WTC11 (cell line): ENCODE measurements around the gene ZNF527. TPM values are rescaled to one million over a fixed set of nuclear protein-coding genes. Genes with fewer than 3 reads are reported as not detected.

ENCODE experiments used
- ATAC-seq: fragments of 200-7000 bp; cut with Tn5 transposase; 2 replicates; pipeline ENCODE4 v1.10.0; 2021; ENCODE audit warnings: mild to moderate bottlenecking, moderate library complexity
- CTCF ChIA-PET: fragments of 300-600 bp; sonication (Branson Sonifier 250); formaldehyde crosslinking; loops from one replicate; lab custom pipeline; 2021; ENCODE audit warnings: antibody characterized with exemption; lab: Charles Lee
- POLR2A ChIA-PET: fragments of 350-600 bp; sonication (Branson Sonifier 250); formaldehyde crosslinking; loops from one replicate; lab custom pipeline; 2021; ENCODE audit warnings: antibody characterized with exemption; lab: Charles Lee
- DNase-seq: peaks from one replicate; pipeline ENCODE4 v3.0.0; 2021; ENCODE audit warnings: low spot score
- H3K27ac Mint-ChIP-seq: 2 replicates; pipeline ENCODE4 v1.8.0; 2021; ENCODE audit warnings: mixed read lengths
- H3K27me3 Mint-ChIP-seq: 2 replicates; pipeline ENCODE4 v1.8.0; 2021; ENCODE audit warnings: low read depth, mild to moderate bottlenecking, moderate library complexity, mixed read lengths
- H3K36me3 Mint-ChIP-seq: 2 replicates; pipeline ENCODE4 v1.8.0; 2021; ENCODE audit warnings: mixed read lengths
- H3K4me1 Mint-ChIP-seq: 2 replicates; pipeline ENCODE4 v1.8.0; 2022; ENCODE audit warnings: mixed read lengths
- H3K4me3 Mint-ChIP-seq: 2 replicates; pipeline ENCODE4 v1.8.0; 2021; ENCODE audit warnings: mild to moderate bottlenecking, moderate library complexity, mixed read lengths
- H3K9me3 Mint-ChIP-seq: 2 replicates; pipeline ENCODE4 v1.8.0; 2021; ENCODE audit warnings: mixed read lengths
- ARID4B ChIP-seq: sonication (generic); formaldehyde crosslinking; IDR thresholded peaks from 2 replicates; pipeline ENCODE4 v1.8.0; 2023; ENCODE audit warnings: missing genetic modification reagents, mild to moderate bottlenecking, borderline replicate concordance
- ATF2 ChIP-seq: sonication (generic); formaldehyde crosslinking; IDR thresholded peaks from 2 replicates; pipeline ENCODE4 v1.8.1; 2022; ENCODE audit warnings: low read depth, missing genetic modification reagents, borderline replicate concordance
- CBFB ChIP-seq: sonication (generic); formaldehyde crosslinking; IDR thresholded peaks from 2 replicates; pipeline ENCODE4 v1.8.1; 2022; ENCODE audit warnings: mild to moderate bottlenecking, low read depth, missing genetic modification reagents
- CDX4 ChIP-seq: fragments of 250-450 bp; sonication (Bioruptor Pico); IDR thresholded peaks from 2 replicates; pipeline ENCODE4 v1.9.0; 2021; ENCODE audit warnings: moderate library complexity, mild to moderate bottlenecking, inconsistent platforms, borderline replicate concordance
- CREM ChIP-seq: sonication (generic); formaldehyde crosslinking; IDR thresholded peaks from 2 replicates; pipeline ENCODE4 v1.8.1; 2022; ENCODE audit warnings: mild to moderate bottlenecking, missing genetic modification reagents, moderate library complexity
- E2F1 ChIP-seq: sonication (generic); formaldehyde crosslinking; IDR thresholded peaks from 2 replicates; pipeline ENCODE4 v1.8.0; 2022; ENCODE audit warnings: mild to moderate bottlenecking, missing genetic modification reagents
- E2F4 ChIP-seq: sonication (generic); formaldehyde crosslinking; IDR thresholded peaks from 2 replicates; pipeline ENCODE4 v1.8.1; 2022; ENCODE audit warnings: low read depth, mild to moderate bottlenecking, moderate library complexity, missing genetic modification reagents, borderline replicate concordance
- ELF4 ChIP-seq: sonication (generic); formaldehyde crosslinking; IDR thresholded peaks from 2 replicates; pipeline ENCODE4 v1.8.1; 2022; ENCODE audit warnings: low read depth, mild to moderate bottlenecking, moderate library complexity, missing genetic modification reagents
- FOXP1 ChIP-seq: sonication (generic); formaldehyde crosslinking; IDR thresholded peaks from 2 replicates; pipeline ENCODE4 v1.8.0; 2022; ENCODE audit warnings: missing genetic modification reagents, mild to moderate bottlenecking, moderate library complexity, borderline replicate concordance
- GABPB1 ChIP-seq: sonication (generic); formaldehyde crosslinking; IDR thresholded peaks from 2 replicates; pipeline ENCODE4 v1.8.1; 2023; ENCODE audit warnings: mild to moderate bottlenecking, missing genetic modification reagents
- GTF2I ChIP-seq: fragments of 250-450 bp; sonication (Bioruptor Pico); conservative IDR thresholded peaks from 2 replicates; pipeline ENCODE4 v1.4.0; 2021; ENCODE audit warnings: mild to moderate bottlenecking
- HMGXB4 ChIP-seq: sonication (generic); formaldehyde crosslinking; IDR thresholded peaks from 2 replicates; pipeline ENCODE4 v1.8.1; 2023; ENCODE audit warnings: mild to moderate bottlenecking, moderate library complexity, missing genetic modification reagents
- JAZF1 ChIP-seq: fragments of 250-450 bp; sonication (Bioruptor Pico); IDR thresholded peaks from 2 replicates; pipeline ENCODE4 v1.9.0; 2021; ENCODE audit warnings: moderate library complexity, mild to moderate bottlenecking, inconsistent platforms
- KAT7 ChIP-seq: sonication (generic); formaldehyde crosslinking; IDR thresholded peaks from 2 replicates; pipeline ENCODE4 v1.8.1; 2023; ENCODE audit warnings: missing genetic modification reagents, mild to moderate bottlenecking, borderline replicate concordance
- NR2C2 ChIP-seq: sonication (generic); formaldehyde crosslinking; IDR thresholded peaks from 2 replicates; pipeline ENCODE4 v1.8.0; 2022; ENCODE audit warnings: mild to moderate bottlenecking, missing genetic modification reagents
- NR3C1 ChIP-seq: sonication (generic); formaldehyde crosslinking; conservative IDR thresholded peaks from 2 replicates; pipeline ENCODE4 v1.8.1; 2023; ENCODE audit warnings: low read depth, mild to moderate bottlenecking, missing genetic modification reagents
- OVOL2 ChIP-seq: fragments of 250-450 bp; sonication (Bioruptor Pico); IDR thresholded peaks from 2 replicates; pipeline ENCODE4 v1.9.0; 2021; ENCODE audit warnings: mild to moderate bottlenecking, borderline replicate concordance
- RELA ChIP-seq: sonication (generic); formaldehyde crosslinking; IDR thresholded peaks from 2 replicates; pipeline ENCODE4 v1.8.1; 2022; ENCODE audit warnings: missing genetic modification reagents, mild to moderate bottlenecking, borderline replicate concordance
- TEAD4 ChIP-seq: sonication (generic); formaldehyde crosslinking; IDR thresholded peaks from 2 replicates; pipeline ENCODE4 v1.8.0; 2022; ENCODE audit warnings: mild to moderate bottlenecking, missing genetic modification reagents
- ZNF138 ChIP-seq: sonication (generic); formaldehyde crosslinking; conservative IDR thresholded peaks from 2 replicates; pipeline ENCODE4 v1.8.1; 2022; ENCODE audit warnings: mild to moderate bottlenecking, moderate library complexity, missing genetic modification reagents
- ZNF232 ChIP-seq: sonication (generic); formaldehyde crosslinking; IDR thresholded peaks from 2 replicates; pipeline ENCODE4 v1.8.0; 2022; ENCODE audit warnings: mild to moderate bottlenecking, missing genetic modification reagents
- ZNF423 ChIP-seq: fragments of 250-450 bp; sonication (Bioruptor Pico); IDR thresholded peaks from 2 replicates; pipeline ENCODE4 v2.1.2; 2022; ENCODE audit warnings: mild to moderate bottlenecking, moderate library complexity
- total RNA-seq: library from RNA; stranded (reverse); gene quantifications from 3 replicates; pipeline ENCODE4 v1.2.3, GENCODE V29; 2021

The ZNF527 gene
- total RNA-seq, 1 experiment from 2014 or later = 3.3 TPM

- no peak for TF ChIP-seq ATF2 (CRISPR knock-in tag)
- no peak for TF ChIP-seq E2F1 (CRISPR knock-in tag)
- TF ChIP-seq E2F4 (CRISPR knock-in tag) = no peak
Measured at GRCh38 chr19:37412700-37413099, 41.8 kb downstream of the ZNF527 start (continued).

GRCh38 chr19:37413313-37414084 lies 42.6 kb downstream of the ZNF527 start:
- H3K4me3 Mint-ChIP-seq = no peak overlapping the region
- H3K9me3 Mint-ChIP-seq = peaks cover 79% of the 10 kb centered on the region
- H3K27ac Mint-ChIP-seq = no peak overlapping the region
- TF ChIP-seq JAZF1 (CRISPR knock-in tag) (no peak), ARID4B (CRISPR knock-in tag) (no peak), HMGXB4 (CRISPR knock-in tag) (no peak), CDX4 (no peak), NR3C1 (CRISPR knock-in tag) (no peak), ZNF423 (CRISPR knock-in tag) (no peak), ZNF232 (CRISPR knock-in tag) (no peak), NR2C2 (no peak), GABPB1 (no peak), ZNF138 (CRISPR knock-in tag) (no peak), GTF2I (CRISPR knock-in tag) (no peak), CBFB (CRISPR knock-in tag) (no peak), KAT7 (CRISPR knock-in tag) (no peak), CREM (CRISPR knock-in tag) (no peak), OVOL2 (CRISPR knock-in tag) (no peak), E2F1 (CRISPR knock-in tag) (no peak), TEAD4 (no peak), RELA (CRISPR knock-in tag) (no peak), ELF4 (no peak), FOXP1 (CRISPR knock-in tag) (no peak)
- TF ChIP-seq, all 79 proteins: peak for 0
- ATAC-seq (no peak), DNase-seq (no peak)
- POLR2A ChIA-PET = no interaction called here
- peaks cover 14% of the 10 kb centered on the region for H3K27me3 Mint-ChIP-seq
- peaks cover 75% of the 10 kb centered on the region for H3K36me3 Mint-ChIP-seq
- no peaks in the 10 kb centered on the region for H3K4me1 Mint-ChIP-seq
- CTCF ChIA-PET = no interaction called here
